HG03378 (cell line): ENCODE results near the gene NDUFV2.
"Not testable (repeated sequence)": the region's sequence is repeated elsewhere in the genome, so short reads cannot be mapped to it uniquely, and the experiment has no call there.

Experiments used
- ATAC-seq: cut with Tn5 transposase; IDR thresholded peaks from one replicate; pipeline ENCODE4 v1.9.1; 2021; ENCODE audit warnings: mild to moderate bottlenecking, moderate library complexity; ENCODE audit not compliant: unreplicated experiment

Gene NDUFV2

GRCh38 chr18:9088727-9089126 lies 13.8 kb upstream of the NDUFV2 start:
- ATAC-seq = not testable (repeated sequence)

GRCh38 chr18:9090578-9090977 lies 11.9 kb upstream of the NDUFV2 start:
- ATAC-seq = no peak

- no peak for ATAC-seq
Measured at GRCh38 chr18:9091066-9091476, 11.4 kb upstream of the NDUFV2 start.

GRCh38 chr18:9092665-9093064 lies 9.8 kb upstream of the NDUFV2 start:
- no peak for ATAC-seq

DNA sequence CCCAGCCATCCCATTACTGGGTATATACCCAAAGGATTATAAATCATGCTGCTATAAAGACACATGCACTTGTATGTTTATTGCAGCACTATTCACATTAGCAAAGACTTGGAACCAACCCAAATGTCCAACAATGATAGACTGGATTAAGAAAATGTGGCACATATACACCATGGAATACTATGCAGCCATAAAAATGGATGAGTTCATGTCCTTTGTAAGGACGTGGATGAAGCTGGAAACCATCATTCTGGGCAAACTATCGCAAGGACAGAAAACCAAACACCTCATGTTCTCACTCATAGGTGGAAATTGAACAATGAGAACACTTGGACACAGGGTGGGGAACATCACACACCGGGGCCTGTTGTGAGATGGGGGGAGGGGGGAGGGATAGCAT lies 9.4 kb upstream of the NDUFV2 start:
- ATAC-seq = not testable (repeated sequence)

DNA sequence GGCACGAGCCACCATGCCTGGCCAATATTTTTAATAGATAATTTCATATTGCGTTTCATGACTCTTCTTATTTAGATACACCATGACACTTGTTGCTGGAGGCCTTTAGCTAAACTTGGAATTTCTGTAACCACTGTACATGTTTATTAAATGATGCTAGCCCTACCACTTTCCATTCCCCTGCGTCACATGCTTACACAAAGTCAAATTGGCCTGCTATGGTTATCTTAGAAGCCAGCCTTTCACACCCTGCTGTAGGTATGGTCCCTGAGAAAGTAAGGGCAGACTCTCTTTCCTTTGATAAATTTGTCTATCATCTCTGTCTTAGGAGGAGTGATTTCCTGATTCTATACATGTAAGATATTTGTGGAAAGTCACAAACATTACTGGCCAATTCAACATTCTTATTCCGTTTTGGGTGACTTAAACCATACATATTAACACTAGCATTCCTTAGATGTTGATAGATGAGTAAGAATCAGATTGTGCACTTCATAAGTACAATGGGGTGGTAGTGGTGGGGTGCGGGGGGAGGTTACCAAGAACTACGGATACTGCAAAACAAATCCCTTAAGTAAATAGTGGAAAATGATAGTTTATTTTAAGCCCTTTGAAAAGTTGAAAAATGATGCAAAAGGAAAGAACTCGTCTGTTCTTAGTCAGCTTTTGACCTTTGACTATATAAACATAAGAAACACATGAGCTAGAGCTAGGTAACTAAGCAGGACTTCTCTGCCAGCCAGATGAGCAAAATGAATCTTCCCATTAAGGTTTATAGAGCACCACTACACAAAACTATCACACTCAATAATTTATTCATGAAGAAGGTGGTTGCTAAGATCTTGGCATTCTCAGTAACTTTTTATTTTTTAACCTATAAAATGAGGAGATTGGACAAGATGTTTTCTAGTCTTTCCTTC lies 7.9 kb upstream of the NDUFV2 start:
- ATAC-seq = no peak

DNA sequence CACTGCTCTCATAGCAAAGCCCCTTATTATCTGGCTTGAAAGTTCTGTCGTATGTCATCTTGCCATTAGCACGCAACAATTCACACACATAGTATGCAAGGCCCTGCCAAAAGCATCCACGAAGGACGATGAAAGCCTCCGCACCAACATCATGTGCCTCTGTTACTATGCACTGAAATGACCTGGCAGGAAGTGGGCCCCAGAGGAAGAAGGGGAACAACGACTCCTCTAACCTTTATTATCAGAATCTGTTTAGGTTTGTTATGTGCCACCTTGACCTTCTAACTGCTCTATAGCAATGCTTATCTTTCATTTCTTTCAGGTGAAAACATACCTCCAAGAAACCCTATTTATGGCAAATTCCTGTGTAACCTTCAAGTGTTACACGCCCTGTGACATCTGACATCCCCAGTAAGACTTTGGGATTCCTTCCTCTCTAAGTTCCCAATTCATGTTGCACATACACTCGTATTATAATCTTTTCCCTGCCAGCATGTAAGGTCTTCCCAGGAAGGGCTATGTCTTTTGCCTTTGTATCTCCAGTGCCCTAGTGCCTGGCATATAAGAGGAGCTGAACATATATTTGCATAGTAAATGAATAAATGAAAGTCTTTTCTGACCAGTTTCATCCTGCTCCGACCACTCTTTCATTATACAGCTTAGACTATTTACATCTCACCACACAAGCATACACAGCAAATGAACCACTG lies 7.0 kb upstream of the NDUFV2 start:
- ATAC-seq = peak; percentile 83

- no peak for ATAC-seq
Measured at GRCh38 chr18:9096007-9096371, 6.5 kb upstream of the NDUFV2 start.

DNA sequence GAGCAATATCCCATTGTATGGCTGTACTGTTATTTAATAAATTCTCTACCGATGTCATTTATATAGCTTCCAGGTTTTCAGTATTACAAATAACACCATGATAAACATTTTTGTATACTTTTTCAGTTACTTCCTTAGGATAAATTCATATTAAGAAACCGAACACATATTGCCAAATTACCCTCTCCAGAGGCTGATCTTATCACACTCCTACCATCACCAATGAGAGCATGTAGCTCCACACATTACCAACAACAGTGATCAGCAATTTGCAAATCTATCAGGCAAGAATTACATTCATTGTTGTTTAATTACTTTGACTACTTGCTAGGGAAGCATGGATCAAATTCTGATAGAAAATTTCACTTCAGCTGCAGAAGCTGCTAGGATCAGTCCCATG lies 5.8 kb upstream of the NDUFV2 start:
- ATAC-seq = no peak

- ATAC-seq = no peak
Measured at GRCh38 chr18:9097349-9097748, 5.2 kb upstream of the NDUFV2 start.

- no peak for ATAC-seq
Measured at GRCh38 chr18:9100796-9101195, 1.7 kb upstream of the NDUFV2 start.

GRCh38 chr18:9101730-9102507 lies 580 bp upstream of the NDUFV2 start:
- ATAC-seq = peak; percentile 2

GRCh38 chr18:9103376-9103873 lies 926 bp downstream of the NDUFV2 start:
- ATAC-seq = no peak

DNA sequence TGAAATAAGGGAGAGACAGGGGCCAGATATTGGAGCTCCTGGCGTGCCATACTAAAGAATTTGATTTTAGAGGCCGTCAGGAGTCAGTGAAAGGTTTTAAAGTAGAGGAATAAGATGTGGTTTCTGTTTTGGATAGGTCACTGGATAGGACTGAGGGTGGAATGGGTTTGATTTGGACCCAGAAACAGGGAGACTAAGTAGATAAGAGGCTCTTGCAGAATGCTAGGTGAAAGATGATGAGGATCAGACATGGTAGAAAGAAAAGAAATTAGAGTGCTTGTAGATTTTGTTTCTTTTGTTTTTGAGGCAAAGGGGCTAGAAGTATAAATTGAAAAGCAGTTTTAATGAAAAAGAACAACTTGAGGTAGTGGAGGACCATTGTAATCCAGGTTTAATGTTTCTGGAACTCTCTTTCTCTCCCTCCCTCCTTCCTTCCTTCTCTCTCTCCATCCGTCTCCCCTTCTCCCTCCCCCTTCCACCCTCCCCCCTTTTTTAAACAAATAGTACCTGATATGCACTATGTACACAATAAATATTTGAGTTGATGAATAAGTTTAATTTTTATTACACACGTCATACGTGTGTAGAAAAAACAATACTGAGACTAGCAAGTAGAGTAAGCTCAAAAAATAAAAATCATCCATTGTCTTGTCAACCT lies 1.9 kb downstream of the NDUFV2 start:
- ATAC-seq = no peak

GRCh38 chr18:9105420-9105819 lies 2.9 kb downstream of the NDUFV2 start:
- no peak for ATAC-seq

- no peak for ATAC-seq
Measured at GRCh38 chr18:9106094-9106493, 3.6 kb downstream of the NDUFV2 start.

GRCh38 chr18:9106800-9107584 lies 4.5 kb downstream of the NDUFV2 start:
- ATAC-seq = no peak

DNA sequence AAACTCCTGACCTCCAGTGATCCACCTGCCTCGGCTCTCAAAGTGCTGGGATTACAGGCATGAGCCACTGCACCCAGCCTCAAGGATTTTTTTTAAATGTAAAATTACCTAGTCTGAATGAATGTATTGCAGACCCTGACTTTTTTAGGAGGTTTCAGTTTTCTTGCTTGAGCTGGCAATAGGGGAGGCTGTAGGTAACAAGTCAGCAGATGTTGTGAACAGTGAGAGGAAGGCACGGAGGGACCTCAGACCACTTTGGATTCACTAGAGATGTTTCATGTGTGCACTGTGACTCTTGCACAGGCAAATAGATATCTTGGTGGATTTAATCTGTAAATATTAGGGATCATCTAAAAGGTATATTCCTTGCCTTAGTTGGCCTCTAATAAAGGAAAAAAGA lies 6.4 kb downstream of the NDUFV2 start:
- ATAC-seq = no peak

DNA sequence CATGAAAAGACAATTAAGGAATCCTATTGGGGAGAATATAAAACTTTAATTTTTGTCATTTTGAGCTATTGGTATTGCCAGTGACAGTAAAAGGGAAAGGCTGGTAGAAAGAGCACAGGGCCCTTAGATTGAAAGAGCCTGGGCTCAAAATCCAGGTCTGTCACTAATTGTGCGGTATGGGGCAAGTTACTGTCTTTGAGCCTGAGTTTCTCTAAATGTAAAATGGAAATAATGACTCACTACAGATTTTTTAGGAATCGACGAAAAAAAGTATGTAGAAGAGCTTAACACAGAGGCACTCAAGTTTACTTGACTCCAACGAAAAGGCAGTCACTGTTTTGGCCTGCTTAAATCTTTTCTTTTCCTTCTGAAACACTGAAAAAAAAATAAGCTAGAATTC lies 7.0 kb downstream of the NDUFV2 start:
- ATAC-seq = no peak
